K562 (cell line): ENCODE measurements around the gene B3GAT3. TPM values are rescaled to one million over a fixed set of nuclear protein-coding genes. Genes with fewer than 3 reads are reported as not detected.

Experiments
- CREB1 ChIP-seq, 2 experiments: sonication (generic) in 1 of 2; formaldehyde crosslinking in 1 of 2; IDR thresholded peaks; 2 replicates each; pipeline versions ENCODE4 v1.6.1 to v1.8.0; 2012 to 2022; ENCODE audit warnings: inconsistent platforms in 1 of 2, mild to moderate bottlenecking in 1 of 2, missing genetic modification reagents in 1 of 2, moderate library complexity in 1 of 2
- E2F3 ChIP-seq: fragments of 250-450 bp; sonication (Bioruptor Pico); IDR thresholded peaks from 2 replicates; pipeline ENCODE4 v1.4.0; 2020; ENCODE audit warnings: mild to moderate bottlenecking
- E2F6 ChIP-seq, 2 experiments: IDR thresholded peaks; 2 replicates each; pipeline ENCODE4 v1.6.1; 2011; ENCODE audit warnings: borderline replicate concordance in 1 of 2, control low read depth in 1 of 2, low read depth in 1 of 2, low read length in 1 of 2, mild to moderate bottlenecking in 1 of 2, mixed read lengths in 1 of 2, moderate library complexity in 1 of 2; ENCODE audit not compliant: insufficient read depth in 1 of 2, insufficient read length in 1 of 2, poor library complexity in 1 of 2, severe bottlenecking in 1 of 2; ENCODE audit errors: extremely low read depth in 1 of 2
- GTF3C2 ChIP-seq: IDR thresholded peaks from 3 replicates; pipeline ENCODE4 v1.6.1; 2011; ENCODE audit warnings: borderline replicate concordance, mild to moderate bottlenecking, moderate library complexity; ENCODE audit not compliant: insufficient read length; ENCODE audit errors: extremely low read depth
- HBP1 ChIP-seq: fragments of 450-650 bp; formaldehyde crosslinking; IDR thresholded peaks from 2 replicates; pipeline ENCODE4 v1.4.0; 2022; ENCODE audit warnings: missing genetic modification characterization
- JUND ChIP-seq, 2 experiments: IDR thresholded peaks; 2 replicates in 1 of 2; 3 replicates in 1 of 2; pipeline ENCODE4 v1.6.1; 2011; ENCODE audit warnings: borderline replicate concordance in 2 of 2, low read depth in 2 of 2, low read length in 2 of 2, improper control_type of control experiment in 1 of 2, missing biosample characterization in 1 of 2, missing genetic modification characterization in 1 of 2, missing genetic modification reagents in 1 of 2
- MECOM ChIP-seq: fragments of 250-450 bp; sonication (Bioruptor Pico); IDR thresholded peaks from 2 replicates; pipeline ENCODE4 v1.8.0; 2022; ENCODE audit warnings: inconsistent platforms
- SMARCE1 ChIP-seq: fragments of 450-650 bp; IDR thresholded peaks from 2 replicates; pipeline ENCODE4 v1.7.1; 2016; ENCODE audit warnings: mild to moderate bottlenecking
- SPI1 ChIP-seq: IDR thresholded peaks from 2 replicates; pipeline ENCODE4 v1.6.1; 2011; ENCODE audit warnings: low read depth, low read length, control low read depth, borderline replicate concordance
- TFAP4 ChIP-seq: sonication (generic); formaldehyde crosslinking; IDR thresholded peaks from 2 replicates; pipeline ENCODE4 v1.8.0; 2022; ENCODE audit warnings: missing genetic modification reagents, mild to moderate bottlenecking, moderate library complexity, borderline replicate concordance
- ZFPM2 ChIP-seq: fragments of 250-450 bp; sonication (Bioruptor Pico); IDR thresholded peaks from 2 replicates; pipeline ENCODE4 v1.5.1; 2022; ENCODE audit warnings: mild to moderate bottlenecking
- ZNF551 ChIP-seq: fragments of 250-450 bp; sonication (Bioruptor Pico); IDR thresholded peaks from 2 replicates; pipeline ENCODE4 v1.5.0; 2021; ENCODE audit warnings: mild to moderate bottlenecking, moderate library complexity
- ZNF639 ChIP-seq, 2 experiments: fragments of 200-800 bp in 1 of 2; sonication (Bioruptor generic) in 1 of 2; sonication (generic) in 1 of 2; formaldehyde crosslinking in 1 of 2; IDR thresholded peaks in 1 of 2; conservative IDR thresholded peaks in 1 of 2; 2 replicates each; pipeline versions ENCODE4 v1.5.0 to v1.6.1; 2016 to 2020; ENCODE audit warnings: missing compliant biosample characterization in 1 of 2, missing genetic modification characterization in 1 of 2, missing genetic modification reagents in 1 of 2
- ZNF696 ChIP-seq: fragments of 250-450 bp; sonication (Bioruptor Pico); conservative IDR thresholded peaks from 2 replicates; pipeline ENCODE4 v1.4.0; 2020; ENCODE audit warnings: mild to moderate bottlenecking, moderate library complexity
- polyA plus RNA-seq, 8 experiments: library from polyadenylated mRNA; depleted of rRNA in 4 of 8; stranded (reverse) in 5 of 8; unstranded in 3 of 8; fragments of >200 nt; fragmentation: Nextera tagmentation in 2 of 8; fragmentation: Illumina TruSeq in 1 of 8; extraction: Ambion mirVana in 2 of 8; extraction: Trizol in 1 of 8; gene quantifications; 2 replicates each; pipeline versions ENCODE4 v1.2.1 to v1.2.3, GENCODE V29; 2011 to 2014; ENCODE audit warnings: inconsistent platforms in 1 of 8, missing spikeins in 1 of 8
- total RNA-seq, 7 experiments: library from RNA; depleted of rRNA in 6 of 7; stranded (reverse); fragments of >200 nt in 6 of 7; fragmentation: Illumina TruSeq in 2 of 7; extraction: Trizol in 2 of 7; gene quantifications; 2 replicates each; pipeline versions ENCODE4 v1.2.1 to v1.2.3, GENCODE V29; 2011 to 2021; ENCODE audit warnings: low replicate concordance in 1 of 7

B3GAT3 gene
- total and polyA plus RNA-seq, 9 of the 15 experiments (the other 6 are each of a cell fraction or from before 2014, with no cell fraction given), result 0.30 to 64.0 (median 21.4) TPM

GRCh38 chr11:62614275-62614674 is 7.5 kb downstream of the B3GAT3 start (continued):
- TF ChIP-seq ZNF696 (CRISPR knock-in tag) (no peak), JUND (IDR thresholded peaks at IDR 0.05; ENCODE audit: borderline replicate concordance, low read depth, low read length) (peak; percentile 40; the same call in 1 of the 2 replicates), JUND (tag; IDR thresholded peaks at IDR 0.05; ENCODE audit: borderline replicate concordance, low read depth, low read length) (peak; percentile 43; the same call in 1 of the 3 replicates), ZNF551 (CRISPR knock-in tag) (no peak), SPI1 (no peak), E2F3 (CRISPR knock-in tag) (no peak), ZFPM2 (CRISPR knock-in tag) (no peak), E2F6 (IDR thresholded peaks at IDR 0.05; ENCODE audit: borderline replicate concordance in 1 of 2, extremely low read depth in 1 of 2, insufficient read depth in 1 of 2, insufficient read length in 1 of 2, low read depth in 1 of 2, low read length in 1 of 2, poor library complexity in 1 of 2, severe bottlenecking in 1 of 2) (peak in 1 of 2 experiments; percentile 18), GTF3C2 (no peak), TFAP4 (CRISPR knock-in tag) (0 out of 2 replicates have a peak, but pooled peaks have one; percentile 31), HBP1 (CRISPR knock-in tag) (no peak), SMARCE1 (peak; percentile 25; the same call in 1 of the 2 replicates), MECOM (no peak), ZNF639 (CRISPR knock-in tag; conservative IDR thresholded peaks at IDR 0.05 in 1 of 2, IDR thresholded peaks at IDR 0.05 in 1 of 2) (no peak), CREB1 (IDR thresholded peaks at IDR 0.05) (no peak), CREB1 (CRISPR knock-in tag; IDR thresholded peaks at IDR 0.05) (no peak)
